WTC11 (cell line): ENCODE data around the gene NUAK2. TPM values are rescaled to one million over a fixed set of nuclear protein-coding genes. Genes with fewer than 3 reads are reported as not detected.

Experiments
- ATAC-seq: fragments of 200-7000 bp; cut with Tn5 transposase; 2 replicates; pipeline ENCODE4 v1.10.0; 2021; ENCODE audit warnings: mild to moderate bottlenecking, moderate library complexity
- CTCF ChIA-PET: fragments of 300-600 bp; sonication (Branson Sonifier 250); formaldehyde crosslinking; loops from one replicate; lab custom pipeline; 2021; ENCODE audit warnings: antibody characterized with exemption; lab: Charles Lee
- POLR2A ChIA-PET: fragments of 350-600 bp; sonication (Branson Sonifier 250); formaldehyde crosslinking; loops from one replicate; lab custom pipeline; 2021; ENCODE audit warnings: antibody characterized with exemption; lab: Charles Lee
- DNase-seq: peaks from one replicate; pipeline ENCODE4 v3.0.0; 2021; ENCODE audit warnings: low spot score
- H3K27ac Mint-ChIP-seq: 2 replicates; pipeline ENCODE4 v1.8.0; 2021; ENCODE audit warnings: mixed read lengths
- H3K27me3 Mint-ChIP-seq: 2 replicates; pipeline ENCODE4 v1.8.0; 2021; ENCODE audit warnings: low read depth, mild to moderate bottlenecking, moderate library complexity, mixed read lengths
- H3K36me3 Mint-ChIP-seq: 2 replicates; pipeline ENCODE4 v1.8.0; 2021; ENCODE audit warnings: mixed read lengths
- H3K4me1 Mint-ChIP-seq: 2 replicates; pipeline ENCODE4 v1.8.0; 2022; ENCODE audit warnings: mixed read lengths
- H3K4me3 Mint-ChIP-seq: 2 replicates; pipeline ENCODE4 v1.8.0; 2021; ENCODE audit warnings: mild to moderate bottlenecking, moderate library complexity, mixed read lengths
- H3K9me3 Mint-ChIP-seq: 2 replicates; pipeline ENCODE4 v1.8.0; 2021; ENCODE audit warnings: mixed read lengths
- CBFB ChIP-seq: sonication (generic); formaldehyde crosslinking; IDR thresholded peaks from 2 replicates; pipeline ENCODE4 v1.8.1; 2022; ENCODE audit warnings: mild to moderate bottlenecking, low read depth, missing genetic modification reagents
- CREM ChIP-seq: sonication (generic); formaldehyde crosslinking; IDR thresholded peaks from 2 replicates; pipeline ENCODE4 v1.8.1; 2022; ENCODE audit warnings: mild to moderate bottlenecking, missing genetic modification reagents, moderate library complexity
- ELF4 ChIP-seq: sonication (generic); formaldehyde crosslinking; IDR thresholded peaks from 2 replicates; pipeline ENCODE4 v1.8.1; 2022; ENCODE audit warnings: low read depth, mild to moderate bottlenecking, moderate library complexity, missing genetic modification reagents
- ETV6 ChIP-seq: sonication (generic); formaldehyde crosslinking; IDR thresholded peaks from 2 replicates; pipeline ENCODE4 v1.8.1; 2022; ENCODE audit warnings: mild to moderate bottlenecking, missing genetic modification reagents
- GABPB1 ChIP-seq: sonication (generic); formaldehyde crosslinking; IDR thresholded peaks from 2 replicates; pipeline ENCODE4 v1.8.1; 2023; ENCODE audit warnings: mild to moderate bottlenecking, missing genetic modification reagents
- MYBL2 ChIP-seq: sonication (generic); formaldehyde crosslinking; IDR thresholded peaks from 2 replicates; pipeline ENCODE4 v1.8.1; 2023; ENCODE audit warnings: mild to moderate bottlenecking, moderate library complexity, missing genetic modification reagents
- NFATC4 ChIP-seq: fragments of 250-450 bp; sonication (Bioruptor Pico); IDR thresholded peaks from 2 replicates; pipeline ENCODE4 v1.9.0; 2021; ENCODE audit warnings: mild to moderate bottlenecking
- NFYB ChIP-seq: sonication (generic); formaldehyde crosslinking; conservative IDR thresholded peaks from 2 replicates; pipeline ENCODE4 v1.8.0; 2022; ENCODE audit warnings: low read depth, missing genetic modification reagents
- TEAD1 ChIP-seq: sonication (generic); formaldehyde crosslinking; IDR thresholded peaks from 2 replicates; pipeline ENCODE4 v1.8.0; 2022; ENCODE audit warnings: mild to moderate bottlenecking, missing genetic modification reagents
- ZBTB21 ChIP-seq: sonication (generic); formaldehyde crosslinking; IDR thresholded peaks from 2 replicates; pipeline ENCODE4 v1.8.1; 2023; ENCODE audit warnings: mild to moderate bottlenecking, missing genetic modification reagents, borderline replicate concordance
- ZNF423 ChIP-seq: fragments of 250-450 bp; sonication (Bioruptor Pico); IDR thresholded peaks from 2 replicates; pipeline ENCODE4 v2.1.2; 2022; ENCODE audit warnings: mild to moderate bottlenecking, moderate library complexity
- total RNA-seq: library from RNA; stranded (reverse); gene quantifications from 3 replicates; pipeline ENCODE4 v1.2.3, GENCODE V29; 2021
- TF ChIP-seq, protein P1 (sequence below): sonication (generic); formaldehyde crosslinking; IDR thresholded peaks from 2 replicates; pipeline ENCODE4 v1.8.1; 2022; ENCODE audit warnings: missing genetic modification reagents, borderline replicate concordance
- TF ChIP-seq, protein P2 (sequence below): fragments of 250-450 bp; sonication (Bioruptor Pico); IDR thresholded peaks from 2 replicates; pipeline ENCODE4 v1.8.0; 2021; ENCODE audit warnings: mild to moderate bottlenecking
- TF ChIP-seq, protein P3 (sequence below): sonication (generic); formaldehyde crosslinking; IDR thresholded peaks from 2 replicates; pipeline ENCODE4 v1.8.0; 2022; ENCODE audit warnings: mild to moderate bottlenecking, missing genetic modification reagents
- TF ChIP-seq, protein P4 (sequence below): fragments of 250-450 bp; sonication (Bioruptor Pico); IDR thresholded peaks from 2 replicates; pipeline ENCODE4 v1.9.0; 2021; ENCODE audit warnings: mild to moderate bottlenecking
- TF ChIP-seq, protein P5 (sequence below): sonication (generic); formaldehyde crosslinking; IDR thresholded peaks from 2 replicates; pipeline ENCODE4 v1.8.1; 2022; ENCODE audit warnings: low read depth, missing genetic modification reagents, borderline replicate concordance
- TF ChIP-seq, protein P6 (sequence below): sonication (generic); formaldehyde crosslinking; IDR thresholded peaks from 2 replicates; pipeline ENCODE4 v1.8.1; 2022; ENCODE audit warnings: low read depth, mild to moderate bottlenecking, moderate library complexity, missing genetic modification reagents, borderline replicate concordance
- TF ChIP-seq, protein P7 (sequence below): sonication (generic); formaldehyde crosslinking; IDR thresholded peaks from 2 replicates; pipeline ENCODE4 v1.8.1; 2023; ENCODE audit warnings: mild to moderate bottlenecking, missing genetic modification reagents, borderline replicate concordance
- TF ChIP-seq, protein P8 (sequence below): sonication (generic); formaldehyde crosslinking; IDR thresholded peaks from 2 replicates; pipeline ENCODE4 v1.8.0; 2023; ENCODE audit warnings: mild to moderate bottlenecking, missing genetic modification reagents
- TF ChIP-seq, protein P9 (sequence below): fragments of 250-450 bp; sonication (Bioruptor Pico); IDR thresholded peaks from 2 replicates; pipeline ENCODE4 v1.9.0; 2021; ENCODE audit warnings: moderate library complexity, mild to moderate bottlenecking, inconsistent platforms, borderline replicate concordance

NUAK2 gene
- total RNA-seq, 1 experiment from 2014 or later: 8.7 TPM

DNA sequence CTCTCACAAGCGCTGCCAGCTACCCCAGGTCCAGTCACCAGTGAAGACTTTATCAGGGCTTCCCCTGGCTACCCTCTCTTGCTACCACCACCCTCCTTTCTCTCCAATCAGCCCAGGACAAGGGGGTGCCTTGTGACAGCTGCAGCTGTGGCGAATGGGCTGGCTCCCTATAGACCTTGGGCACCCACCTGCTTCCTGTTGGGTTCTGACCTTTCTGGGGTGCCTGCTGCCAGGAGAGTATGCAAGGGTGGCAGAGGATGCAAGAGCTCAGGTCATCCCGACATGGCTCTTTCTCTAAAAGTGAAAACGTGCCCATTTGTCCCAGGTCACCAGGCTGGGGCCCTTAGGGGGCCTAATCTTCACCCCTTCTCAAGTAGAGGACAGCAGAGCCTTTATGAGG lies 28.6 kb upstream of the NUAK2 start (continued):
- TF ChIP-seq, protein P1, sequence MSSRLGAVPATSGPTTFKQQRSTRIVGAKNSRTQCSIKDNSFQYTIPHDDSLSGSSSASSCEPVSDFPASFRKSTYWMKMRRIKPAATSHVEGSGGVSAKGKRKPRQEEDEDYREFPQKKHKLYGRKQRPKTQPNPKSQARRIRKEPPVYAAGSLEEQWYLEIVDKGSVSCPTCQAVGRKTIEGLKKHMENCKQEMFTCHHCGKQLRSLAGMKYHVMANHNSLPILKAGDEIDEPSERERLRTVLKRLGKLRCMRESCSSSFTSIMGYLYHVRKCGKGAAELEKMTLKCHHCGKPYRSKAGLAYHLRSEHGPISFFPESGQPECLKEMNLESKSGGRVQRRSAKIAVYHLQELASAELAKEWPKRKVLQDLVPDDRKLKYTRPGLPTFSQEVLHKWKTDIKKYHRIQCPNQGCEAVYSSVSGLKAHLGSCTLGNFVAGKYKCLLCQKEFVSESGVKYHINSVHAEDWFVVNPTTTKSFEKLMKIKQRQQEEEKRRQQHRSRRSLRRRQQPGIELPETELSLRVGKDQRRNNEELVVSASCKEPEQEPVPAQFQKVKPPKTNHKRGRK (CRISPR knock-in tag): no peak
- TF ChIP-seq NFYB (CRISPR knock-in tag): no peak
- TF ChIP-seq, protein P2, sequence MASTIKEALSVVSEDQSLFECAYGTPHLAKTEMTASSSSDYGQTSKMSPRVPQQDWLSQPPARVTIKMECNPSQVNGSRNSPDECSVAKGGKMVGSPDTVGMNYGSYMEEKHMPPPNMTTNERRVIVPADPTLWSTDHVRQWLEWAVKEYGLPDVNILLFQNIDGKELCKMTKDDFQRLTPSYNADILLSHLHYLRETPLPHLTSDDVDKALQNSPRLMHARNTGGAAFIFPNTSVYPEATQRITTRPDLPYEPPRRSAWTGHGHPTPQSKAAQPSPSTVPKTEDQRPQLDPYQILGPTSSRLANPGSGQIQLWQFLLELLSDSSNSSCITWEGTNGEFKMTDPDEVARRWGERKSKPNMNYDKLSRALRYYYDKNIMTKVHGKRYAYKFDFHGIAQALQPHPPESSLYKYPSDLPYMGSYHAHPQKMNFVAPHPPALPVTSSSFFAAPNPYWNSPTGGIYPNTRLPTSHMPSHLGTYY (CRISPR knock-in tag): no peak
- TF ChIP-seq CREM (CRISPR knock-in tag): no peak
- TF ChIP-seq, protein P3, sequence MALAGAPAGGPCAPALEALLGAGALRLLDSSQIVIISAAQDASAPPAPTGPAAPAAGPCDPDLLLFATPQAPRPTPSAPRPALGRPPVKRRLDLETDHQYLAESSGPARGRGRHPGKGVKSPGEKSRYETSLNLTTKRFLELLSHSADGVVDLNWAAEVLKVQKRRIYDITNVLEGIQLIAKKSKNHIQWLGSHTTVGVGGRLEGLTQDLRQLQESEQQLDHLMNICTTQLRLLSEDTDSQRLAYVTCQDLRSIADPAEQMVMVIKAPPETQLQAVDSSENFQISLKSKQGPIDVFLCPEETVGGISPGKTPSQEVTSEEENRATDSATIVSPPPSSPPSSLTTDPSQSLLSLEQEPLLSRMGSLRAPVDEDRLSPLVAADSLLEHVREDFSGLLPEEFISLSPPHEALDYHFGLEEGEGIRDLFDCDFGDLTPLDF (CRISPR knock-in tag): no peak
- no peak for TF ChIP-seq NFATC4 (CRISPR knock-in tag)
- no peak for TF ChIP-seq GABPB1
- no peak for TF ChIP-seq ELF4 (CRISPR knock-in tag)
- TF ChIP-seq TEAD1 (CRISPR knock-in tag): no peak
- TF ChIP-seq, protein P4, sequence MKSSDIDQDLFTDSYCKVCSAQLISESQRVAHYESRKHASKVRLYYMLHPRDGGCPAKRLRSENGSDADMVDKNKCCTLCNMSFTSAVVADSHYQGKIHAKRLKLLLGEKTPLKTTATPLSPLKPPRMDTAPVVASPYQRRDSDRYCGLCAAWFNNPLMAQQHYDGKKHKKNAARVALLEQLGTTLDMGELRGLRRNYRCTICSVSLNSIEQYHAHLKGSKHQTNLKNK (CRISPR knock-in tag): no peak
- no peak for TF ChIP-seq CBFB (CRISPR knock-in tag)
- TF ChIP-seq, all 79 proteins: peak for 0

DNA sequence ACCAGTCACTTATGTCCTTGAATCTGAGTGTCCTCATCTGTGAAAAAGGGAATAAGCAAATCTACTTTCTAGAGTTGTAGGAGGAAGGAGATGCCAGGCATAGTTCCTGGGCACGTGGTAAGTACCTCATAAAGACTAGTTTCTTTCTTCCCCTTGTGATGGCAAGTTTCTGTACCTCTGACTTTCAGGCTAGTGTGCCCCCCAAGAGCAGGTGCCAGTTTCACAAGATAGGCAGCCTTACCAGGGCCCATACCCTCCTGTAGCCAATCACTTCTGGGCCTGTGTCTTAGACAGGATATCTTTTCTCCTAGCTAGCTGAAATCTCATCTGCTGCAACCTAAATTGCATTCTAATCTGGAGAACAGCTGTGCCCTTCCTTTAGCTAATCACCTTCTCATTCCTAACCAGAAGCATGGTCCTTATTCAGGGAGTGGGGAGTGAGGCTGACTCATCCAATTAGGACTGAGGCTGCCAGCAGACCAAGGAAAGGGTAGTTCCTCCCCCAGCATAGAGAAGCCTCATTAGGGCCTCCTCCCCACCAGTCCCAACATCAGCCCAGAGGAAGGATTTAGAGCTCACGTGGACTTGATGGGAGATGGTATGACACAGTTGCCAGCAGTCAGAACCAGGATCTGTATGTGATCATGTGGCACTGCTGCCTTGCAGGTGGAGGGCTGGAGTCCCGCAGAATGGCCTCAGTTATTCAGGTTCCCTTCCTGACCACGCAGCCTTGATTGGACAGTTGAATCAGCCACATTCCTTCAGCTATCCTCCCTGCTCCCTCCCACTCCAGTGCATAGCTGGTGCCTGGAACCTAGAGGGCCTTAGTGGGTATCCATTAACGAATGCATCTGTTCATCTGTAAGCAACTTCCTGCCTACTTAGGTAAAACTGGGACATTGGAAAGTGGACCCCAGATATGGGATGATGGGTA lies 27.3 kb upstream of the NUAK2 start:
- Mint-ChIP-seq H3K9me3 (no peaks in the 10 kb centered on the region), H3K36me3 (no peaks in the 10 kb centered on the region), H3K4me1 (peaks cover 65% of the 10 kb centered on the region), H3K27me3 (peaks cover 33% of the 10 kb centered on the region), H3K27ac (no peak overlapping the region), H3K4me3 (no peak overlapping the region)
- POLR2A ChIA-PET: no interaction called here
- CTCF ChIA-PET: interaction anchor here (0.7 to 8.4 kb wide), 9 partner anchors 13 to 180 kb away, joined by 3 to 122 read pairs (median 5); no protein-coding TSS in a partner anchor
- no peak for ATAC-seq
- no peak for DNase-seq
- no peak for TF ChIP-seq ZBTB21 (CRISPR knock-in tag)
- TF ChIP-seq, protein P5, sequence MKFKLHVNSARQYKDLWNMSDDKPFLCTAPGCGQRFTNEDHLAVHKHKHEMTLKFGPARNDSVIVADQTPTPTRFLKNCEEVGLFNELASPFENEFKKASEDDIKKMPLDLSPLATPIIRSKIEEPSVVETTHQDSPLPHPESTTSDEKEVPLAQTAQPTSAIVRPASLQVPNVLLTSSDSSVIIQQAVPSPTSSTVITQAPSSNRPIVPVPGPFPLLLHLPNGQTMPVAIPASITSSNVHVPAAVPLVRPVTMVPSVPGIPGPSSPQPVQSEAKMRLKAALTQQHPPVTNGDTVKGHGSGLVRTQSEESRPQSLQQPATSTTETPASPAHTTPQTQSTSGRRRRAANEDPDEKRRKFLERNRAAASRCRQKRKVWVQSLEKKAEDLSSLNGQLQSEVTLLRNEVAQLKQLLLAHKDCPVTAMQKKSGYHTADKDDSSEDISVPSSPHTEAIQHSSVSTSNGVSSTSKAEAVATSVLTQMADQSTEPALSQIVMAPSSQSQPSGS: no peak
- TF ChIP-seq, protein P6, sequence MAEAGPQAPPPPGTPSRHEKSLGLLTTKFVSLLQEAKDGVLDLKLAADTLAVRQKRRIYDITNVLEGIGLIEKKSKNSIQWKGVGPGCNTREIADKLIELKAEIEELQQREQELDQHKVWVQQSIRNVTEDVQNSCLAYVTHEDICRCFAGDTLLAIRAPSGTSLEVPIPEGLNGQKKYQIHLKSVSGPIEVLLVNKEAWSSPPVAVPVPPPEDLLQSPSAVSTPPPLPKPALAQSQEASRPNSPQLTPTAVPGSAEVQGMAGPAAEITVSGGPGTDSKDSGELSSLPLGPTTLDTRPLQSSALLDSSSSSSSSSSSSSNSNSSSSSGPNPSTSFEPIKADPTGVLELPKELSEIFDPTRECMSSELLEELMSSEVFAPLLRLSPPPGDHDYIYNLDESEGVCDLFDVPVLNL (CRISPR knock-in tag): no peak
- TF ChIP-seq, protein P7, sequence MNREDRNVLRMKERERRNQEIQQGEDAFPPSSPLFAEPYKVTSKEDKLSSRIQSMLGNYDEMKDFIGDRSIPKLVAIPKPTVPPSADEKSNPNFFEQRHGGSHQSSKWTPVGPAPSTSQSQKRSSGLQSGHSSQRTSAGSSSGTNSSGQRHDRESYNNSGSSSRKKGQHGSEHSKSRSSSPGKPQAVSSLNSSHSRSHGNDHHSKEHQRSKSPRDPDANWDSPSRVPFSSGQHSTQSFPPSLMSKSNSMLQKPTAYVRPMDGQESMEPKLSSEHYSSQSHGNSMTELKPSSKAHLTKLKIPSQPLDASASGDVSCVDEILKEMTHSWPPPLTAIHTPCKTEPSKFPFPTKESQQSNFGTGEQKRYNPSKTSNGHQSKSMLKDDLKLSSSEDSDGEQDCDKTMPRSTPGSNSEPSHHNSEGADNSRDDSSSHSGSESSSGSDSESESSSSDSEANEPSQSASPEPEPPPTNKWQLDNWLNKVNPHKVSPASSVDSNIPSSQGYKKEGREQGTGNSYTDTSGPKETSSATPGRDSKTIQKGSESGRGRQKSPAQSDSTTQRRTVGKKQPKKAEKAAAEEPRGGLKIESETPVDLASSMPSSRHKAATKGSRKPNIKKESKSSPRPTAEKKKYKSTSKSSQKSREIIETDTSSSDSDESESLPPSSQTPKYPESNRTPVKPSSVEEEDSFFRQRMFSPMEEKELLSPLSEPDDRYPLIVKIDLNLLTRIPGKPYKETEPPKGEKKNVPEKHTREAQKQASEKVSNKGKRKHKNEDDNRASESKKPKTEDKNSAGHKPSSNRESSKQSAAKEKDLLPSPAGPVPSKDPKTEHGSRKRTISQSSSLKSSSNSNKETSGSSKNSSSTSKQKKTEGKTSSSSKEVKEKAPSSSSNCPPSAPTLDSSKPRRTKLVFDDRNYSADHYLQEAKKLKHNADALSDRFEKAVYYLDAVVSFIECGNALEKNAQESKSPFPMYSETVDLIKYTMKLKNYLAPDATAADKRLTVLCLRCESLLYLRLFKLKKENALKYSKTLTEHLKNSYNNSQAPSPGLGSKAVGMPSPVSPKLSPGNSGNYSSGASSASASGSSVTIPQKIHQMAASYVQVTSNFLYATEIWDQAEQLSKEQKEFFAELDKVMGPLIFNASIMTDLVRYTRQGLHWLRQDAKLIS (CRISPR knock-in tag): no peak
- TF ChIP-seq MYBL2 (CRISPR knock-in tag): no peak
- TF ChIP-seq, protein P8, sequence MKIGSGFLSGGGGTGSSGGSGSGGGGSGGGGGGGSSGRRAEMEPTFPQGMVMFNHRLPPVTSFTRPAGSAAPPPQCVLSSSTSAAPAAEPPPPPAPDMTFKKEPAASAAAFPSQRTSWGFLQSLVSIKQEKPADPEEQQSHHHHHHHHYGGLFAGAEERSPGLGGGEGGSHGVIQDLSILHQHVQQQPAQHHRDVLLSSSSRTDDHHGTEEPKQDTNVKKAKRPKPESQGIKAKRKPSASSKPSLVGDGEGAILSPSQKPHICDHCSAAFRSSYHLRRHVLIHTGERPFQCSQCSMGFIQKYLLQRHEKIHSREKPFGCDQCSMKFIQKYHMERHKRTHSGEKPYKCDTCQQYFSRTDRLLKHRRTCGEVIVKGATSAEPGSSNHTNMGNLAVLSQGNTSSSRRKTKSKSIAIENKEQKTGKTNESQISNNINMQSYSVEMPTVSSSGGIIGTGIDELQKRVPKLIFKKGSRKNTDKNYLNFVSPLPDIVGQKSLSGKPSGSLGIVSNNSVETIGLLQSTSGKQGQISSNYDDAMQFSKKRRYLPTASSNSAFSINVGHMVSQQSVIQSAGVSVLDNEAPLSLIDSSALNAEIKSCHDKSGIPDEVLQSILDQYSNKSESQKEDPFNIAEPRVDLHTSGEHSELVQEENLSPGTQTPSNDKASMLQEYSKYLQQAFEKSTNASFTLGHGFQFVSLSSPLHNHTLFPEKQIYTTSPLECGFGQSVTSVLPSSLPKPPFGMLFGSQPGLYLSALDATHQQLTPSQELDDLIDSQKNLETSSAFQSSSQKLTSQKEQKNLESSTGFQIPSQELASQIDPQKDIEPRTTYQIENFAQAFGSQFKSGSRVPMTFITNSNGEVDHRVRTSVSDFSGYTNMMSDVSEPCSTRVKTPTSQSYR: no peak
- TF ChIP-seq, protein P9, sequence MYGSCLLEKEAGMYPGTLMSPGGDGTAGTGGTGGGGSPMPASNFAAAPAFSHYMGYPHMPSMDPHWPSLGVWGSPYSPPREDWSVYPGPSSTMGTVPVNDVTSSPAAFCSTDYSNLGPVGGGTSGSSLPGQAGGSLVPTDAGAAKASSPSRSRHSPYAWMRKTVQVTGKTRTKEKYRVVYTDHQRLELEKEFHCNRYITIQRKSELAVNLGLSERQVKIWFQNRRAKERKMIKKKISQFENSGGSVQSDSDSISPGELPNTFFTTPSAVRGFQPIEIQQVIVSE (CRISPR knock-in tag): no peak
- TF ChIP-seq ZNF423: no peak
- no peak for TF ChIP-seq ETV6
